GM19193 (cell line): ENCODE results near the gene DBNDD1.

Experiments used
- POLR2A ChIP-seq: IDR thresholded peaks from 4 replicates; pipeline ENCODE4 v1.6.1; 2011; ENCODE audit not compliant: insufficient read depth, insufficient read length; ENCODE audit errors: extremely low read depth

Gene DBNDD1

GRCh38 chr16:90042946-90043514 lies 23.8 kb upstream of the DBNDD1 start:
- no peak for TF ChIP-seq POLR2A

GRCh38 chr16:90041896-90042473 lies 22.7 kb upstream of the DBNDD1 start:
- TF ChIP-seq POLR2A, result no peak

- TF ChIP-seq POLR2A, result no peak
Observed at GRCh38 chr16:90040152-90041023, 21.1 kb upstream of the DBNDD1 start.

- TF ChIP-seq POLR2A, result no peak
Observed at GRCh38 chr16:90037276-90037675, 18.0 kb upstream of the DBNDD1 start.

- TF ChIP-seq POLR2A, result no peak
Observed at GRCh38 chr16:90035902-90036301, 16.6 kb upstream of the DBNDD1 start.

GRCh38 chr16:90034504-90034903 lies 15.2 kb upstream of the DBNDD1 start:
- TF ChIP-seq POLR2A, result no peak

GRCh38 chr16:90033387-90033786 lies 14.1 kb upstream of the DBNDD1 start:
- no peak for TF ChIP-seq POLR2A

- TF ChIP-seq POLR2A, result no peak
Observed at GRCh38 chr16:90032674-90033331, 13.5 kb upstream of the DBNDD1 start.

GRCh38 chr16:90031931-90032673 lies 12.8 kb upstream of the DBNDD1 start:
- no peak for TF ChIP-seq POLR2A

- no peak for TF ChIP-seq POLR2A
Observed at GRCh38 chr16:90031186-90031930, 12.1 kb upstream of the DBNDD1 start.

GRCh38 chr16:90028985-90029384 lies 9.7 kb upstream of the DBNDD1 start:
- no peak for TF ChIP-seq POLR2A

GRCh38 chr16:90027611-90028010 lies 8.4 kb upstream of the DBNDD1 start:
- TF ChIP-seq POLR2A, result no peak

- no peak for TF ChIP-seq POLR2A
Observed at GRCh38 chr16:90026135-90026534, 6.9 kb upstream of the DBNDD1 start.

GRCh38 chr16:90023078-90023447 lies 3.8 kb upstream of the DBNDD1 start:
- TF ChIP-seq POLR2A, result no peak
